Stimulated activated CD4-positive, alpha-beta T cell treated with anti-CD3 and anti-CD28 coated beads, Interleukin-4, amount 100 ng/mL, for 24 hours (primary cell): ENCODE data around the gene LHX6.

Source experiments
- DNase-seq: peaks from one replicate; pipeline ENCODE4 v3.0.0-alpha.2; 2020

Gene LHX6

DNA sequence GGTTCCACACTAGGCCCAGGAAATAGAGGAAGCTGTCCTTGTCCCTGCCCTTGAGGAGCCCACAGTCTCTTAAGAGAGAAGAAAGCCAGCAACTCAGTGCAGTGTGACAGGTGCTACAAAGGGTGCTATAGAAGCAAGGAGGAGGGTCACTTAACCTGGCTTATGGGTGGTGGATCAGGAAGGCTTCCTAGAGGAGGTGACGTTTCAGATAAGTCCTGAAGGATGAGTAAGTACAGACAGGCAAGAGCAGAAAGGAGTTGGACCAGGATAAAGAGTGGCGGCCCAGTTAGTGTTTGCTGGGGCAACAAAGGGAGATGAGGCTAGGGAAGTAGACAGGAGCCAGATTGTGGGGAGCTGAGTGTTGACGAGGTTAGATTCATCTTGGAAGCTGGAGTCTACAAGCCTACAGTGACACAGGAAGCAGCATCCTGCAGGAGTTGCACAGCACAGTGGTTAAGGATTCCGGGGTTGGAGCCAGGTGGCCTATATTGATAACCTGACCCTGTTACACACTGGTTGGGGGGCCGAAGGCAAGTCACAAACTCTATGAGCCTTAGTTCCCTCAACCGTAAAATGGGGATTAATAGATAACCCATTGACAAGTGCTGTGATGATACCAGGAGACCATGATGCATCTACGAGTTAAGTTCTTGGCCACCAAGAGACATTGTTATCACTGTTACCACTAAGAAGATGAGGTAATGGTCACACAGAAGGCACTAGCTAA, 5.4 kb upstream of the LHX6 start:
- no peak for DNase-seq

DNA sequence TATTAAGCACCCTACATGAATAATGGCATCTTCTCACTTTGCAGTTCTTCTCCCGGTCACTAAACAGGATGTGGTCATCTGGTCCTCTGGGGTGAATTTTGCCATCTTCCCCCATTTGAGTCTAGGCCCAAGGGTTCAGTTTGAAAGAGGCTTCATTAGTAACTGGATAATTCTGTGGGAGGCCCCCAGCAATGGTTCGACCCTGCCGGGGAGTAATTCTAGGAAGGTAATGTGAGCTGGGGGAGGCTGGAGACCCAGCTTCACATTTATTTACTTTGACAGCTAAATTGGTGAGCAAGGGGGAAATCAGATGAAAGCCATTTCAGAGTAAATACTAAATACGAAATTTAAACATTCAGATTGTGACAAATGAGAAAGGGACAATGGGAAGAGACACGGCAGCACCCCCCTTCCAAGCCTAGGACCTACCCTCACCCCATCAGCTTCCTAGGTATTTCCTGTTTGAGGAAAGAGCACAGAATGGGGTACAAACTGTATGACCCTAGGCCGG, 4.1 kb upstream of the LHX6 start:
- DNase-seq = no peak

DNA sequence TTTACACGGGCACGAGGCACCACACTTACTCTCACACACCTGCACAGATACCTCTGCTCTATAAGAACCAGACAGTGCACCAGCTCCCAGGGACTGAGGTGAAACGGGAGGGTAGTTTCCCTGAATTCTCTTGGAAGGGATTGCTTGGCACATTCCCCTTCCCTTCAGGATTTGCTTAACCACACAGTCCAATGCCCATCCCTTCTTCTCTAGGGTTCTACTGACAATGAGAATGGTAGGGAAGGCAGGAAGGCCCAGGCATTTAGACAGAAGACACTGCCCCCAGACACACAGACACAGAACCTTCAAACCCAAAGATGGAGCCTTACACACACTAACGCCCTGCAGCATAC, 704 bp upstream of the LHX6 start:
- no peak for DNase-seq

DNA sequence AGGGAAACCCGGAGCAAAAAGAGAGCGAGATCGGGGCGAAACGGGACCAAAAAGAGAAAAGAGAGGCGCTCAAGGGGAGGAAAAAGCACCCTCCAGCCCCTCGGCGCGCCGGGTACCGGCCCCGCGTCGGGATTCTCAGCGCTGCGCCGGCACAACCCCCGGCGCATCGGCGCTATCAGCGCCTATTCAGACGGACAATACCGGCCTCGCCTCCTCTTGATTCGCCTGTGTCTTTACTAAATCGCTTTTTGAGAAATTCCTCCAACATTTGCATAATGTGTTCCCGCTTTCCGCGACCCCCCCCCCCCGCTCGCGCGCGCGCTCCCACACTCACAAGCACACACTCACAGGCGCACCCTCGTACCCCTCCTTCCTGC, 578 bp downstream of the LHX6 start:
- DNase-seq = no peak

DNA sequence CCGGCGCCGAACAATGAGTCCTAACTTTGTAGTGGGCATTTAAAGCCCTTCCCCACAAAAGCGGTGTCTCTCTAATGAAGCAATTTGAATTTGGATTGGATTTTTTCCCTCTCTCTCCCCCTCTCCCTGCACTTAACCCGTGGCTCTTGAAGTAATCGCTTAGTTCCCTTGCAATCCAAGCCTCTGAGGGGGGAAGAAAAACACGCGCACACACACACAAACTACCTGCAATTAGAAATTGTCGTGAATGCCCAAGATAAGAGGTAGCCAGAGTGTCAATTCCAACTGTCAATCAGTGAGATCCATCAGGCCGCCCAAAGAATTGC, 1.2 kb downstream of the LHX6 start:
- DNase-seq = no peak

DNA sequence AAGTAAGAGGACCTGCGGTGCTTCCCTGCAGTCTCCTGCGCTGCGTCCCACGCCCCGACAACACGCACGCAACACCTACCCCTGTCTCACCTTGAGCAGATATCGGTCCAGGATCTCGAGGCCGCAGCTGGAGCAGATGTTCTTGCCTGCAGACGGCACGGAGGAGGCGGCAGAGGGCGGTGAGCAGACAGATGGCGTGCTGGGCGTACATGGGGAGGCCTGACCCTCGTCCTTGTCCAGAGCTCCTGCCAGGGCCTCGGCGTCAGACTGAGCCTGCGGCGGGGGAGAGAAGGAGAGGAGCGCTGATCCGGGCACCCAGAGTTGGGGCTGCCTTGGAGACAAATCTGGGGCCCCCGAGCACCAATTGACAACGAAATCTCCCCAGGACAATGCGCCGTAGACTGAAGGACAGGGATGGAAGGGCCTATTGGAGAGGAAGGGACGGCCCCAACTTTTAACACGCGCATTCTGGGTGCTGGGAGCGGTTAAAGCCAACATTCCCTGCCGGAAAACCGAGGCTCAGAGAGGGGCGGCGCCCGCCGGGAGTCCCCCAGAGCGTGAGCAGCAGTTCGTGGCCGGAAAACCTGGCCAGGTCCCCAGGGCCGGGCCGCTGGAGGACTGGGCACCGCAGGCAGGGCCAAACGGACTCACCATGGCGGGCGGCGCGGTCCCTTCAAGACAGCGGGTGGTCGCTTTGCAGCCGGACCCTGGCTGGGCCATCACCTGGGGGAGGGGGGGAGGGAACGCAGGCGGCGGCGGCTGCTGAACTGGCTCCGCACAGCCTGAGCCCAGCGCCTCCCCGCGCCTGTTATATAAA, 1.8 kb downstream of the LHX6 start:
- no peak for DNase-seq

DNA sequence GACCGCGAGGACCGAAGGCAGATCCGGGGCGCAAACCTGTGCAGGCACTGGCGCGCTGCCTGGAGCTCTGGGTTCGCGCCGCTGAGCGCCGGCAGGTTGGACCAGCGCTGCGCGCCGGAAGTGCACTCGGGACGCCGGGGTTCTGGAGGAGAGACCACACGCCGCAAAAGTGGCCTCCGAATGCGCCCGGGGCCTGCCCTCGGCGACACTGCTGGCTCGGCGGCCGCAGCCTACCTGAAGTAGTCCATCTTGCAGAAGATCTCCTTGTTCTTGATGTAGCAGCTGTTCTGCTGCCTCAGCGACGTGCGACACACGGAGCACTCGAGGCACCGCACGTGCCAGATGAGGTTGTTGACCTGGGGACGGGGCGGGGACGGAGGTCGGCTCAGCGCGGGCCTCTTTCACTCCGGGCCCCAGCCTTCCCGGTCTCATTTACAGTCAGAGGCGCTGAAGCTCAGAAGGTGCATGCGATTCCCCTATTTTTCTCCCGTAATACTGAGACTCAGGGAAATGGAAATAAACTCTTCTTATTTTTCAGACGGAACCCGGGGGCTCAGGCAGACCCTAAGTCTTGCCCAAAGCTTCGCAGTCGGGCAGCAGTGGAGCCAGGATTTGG, 2.5 kb downstream of the LHX6 start:
- DNase-seq = no peak

DNA sequence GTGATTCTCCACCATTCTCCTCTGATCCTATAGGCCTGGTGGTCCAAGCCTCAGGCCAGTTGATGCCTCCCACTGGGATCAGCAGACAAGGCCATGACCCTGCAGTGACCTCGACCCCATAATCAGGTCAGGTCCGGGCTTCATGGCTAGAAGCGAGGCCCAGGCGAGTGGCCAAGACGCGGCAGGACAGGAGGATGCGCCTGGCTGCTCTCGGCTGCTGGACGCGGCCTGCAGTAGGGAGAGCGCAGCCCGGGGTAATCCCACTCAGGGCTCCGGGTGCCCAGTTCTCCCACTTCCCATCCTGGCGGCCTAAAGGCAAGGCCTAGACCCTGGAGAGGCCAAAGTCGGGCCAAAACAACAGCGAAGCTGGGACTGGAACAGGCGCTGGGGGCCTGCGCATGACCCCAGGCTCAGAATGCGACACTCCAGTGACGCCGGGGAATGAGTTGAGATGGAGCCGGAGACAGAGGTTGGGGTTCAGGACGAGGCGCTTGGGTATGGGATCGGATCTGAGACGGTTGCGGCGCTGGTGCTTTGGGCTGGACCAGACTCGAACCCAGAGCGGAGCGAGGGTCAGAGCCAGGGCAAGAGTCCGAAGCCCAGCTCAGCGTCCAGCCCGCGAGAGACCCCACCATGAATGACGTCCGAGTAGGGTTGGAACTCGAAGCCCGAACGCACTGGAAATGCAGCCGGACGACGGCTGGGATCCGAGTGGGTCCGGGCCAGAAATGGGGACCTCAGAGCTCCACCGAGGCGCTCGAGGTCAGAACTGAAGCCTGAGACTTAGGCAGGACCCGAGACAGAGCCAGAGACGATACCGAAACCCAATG, 3.2 kb downstream of the LHX6 start:
- no peak for DNase-seq

DNA sequence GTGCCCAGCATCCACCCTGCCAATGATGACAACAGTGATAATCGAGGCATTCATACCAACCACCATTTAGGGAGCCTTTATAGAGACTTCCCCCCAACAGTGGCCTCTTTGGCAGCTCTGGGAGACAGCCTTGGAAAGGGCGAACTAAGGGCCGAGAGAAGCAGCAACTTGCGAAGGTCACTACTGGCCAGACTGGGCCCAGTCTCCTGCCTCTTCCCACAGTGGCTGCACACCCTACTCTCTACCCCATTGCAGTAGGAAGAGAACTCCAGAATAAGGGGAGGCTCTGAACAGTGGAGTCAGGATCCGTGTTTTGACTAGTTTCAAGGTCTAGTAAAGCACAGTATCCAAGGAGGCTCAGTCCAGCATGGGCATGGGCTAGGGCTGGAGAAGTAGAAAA, 5.3 kb downstream of the LHX6 start:
- DNase-seq = no peak

DNA sequence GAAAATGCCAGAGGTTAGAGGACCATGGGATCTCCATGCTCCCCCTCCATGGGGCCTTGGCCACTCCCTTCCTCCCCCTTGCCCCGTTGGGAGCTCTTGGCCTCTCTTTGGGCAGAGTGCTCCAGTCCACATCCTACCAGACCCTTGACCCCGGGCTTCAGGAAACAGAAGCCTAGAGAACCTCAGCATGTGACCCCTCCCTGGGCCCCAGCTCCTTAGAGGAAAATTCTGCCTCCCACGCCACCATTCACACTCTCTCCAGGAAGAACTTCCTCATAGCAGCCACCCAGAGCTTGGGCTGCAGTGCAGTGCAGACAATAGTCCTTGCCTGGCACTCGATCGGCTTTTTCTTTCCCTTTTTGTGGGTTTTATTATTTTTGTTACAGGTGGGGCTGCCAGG, 6.0 kb downstream of the LHX6 start:
- DNase-seq = no peak

DNA sequence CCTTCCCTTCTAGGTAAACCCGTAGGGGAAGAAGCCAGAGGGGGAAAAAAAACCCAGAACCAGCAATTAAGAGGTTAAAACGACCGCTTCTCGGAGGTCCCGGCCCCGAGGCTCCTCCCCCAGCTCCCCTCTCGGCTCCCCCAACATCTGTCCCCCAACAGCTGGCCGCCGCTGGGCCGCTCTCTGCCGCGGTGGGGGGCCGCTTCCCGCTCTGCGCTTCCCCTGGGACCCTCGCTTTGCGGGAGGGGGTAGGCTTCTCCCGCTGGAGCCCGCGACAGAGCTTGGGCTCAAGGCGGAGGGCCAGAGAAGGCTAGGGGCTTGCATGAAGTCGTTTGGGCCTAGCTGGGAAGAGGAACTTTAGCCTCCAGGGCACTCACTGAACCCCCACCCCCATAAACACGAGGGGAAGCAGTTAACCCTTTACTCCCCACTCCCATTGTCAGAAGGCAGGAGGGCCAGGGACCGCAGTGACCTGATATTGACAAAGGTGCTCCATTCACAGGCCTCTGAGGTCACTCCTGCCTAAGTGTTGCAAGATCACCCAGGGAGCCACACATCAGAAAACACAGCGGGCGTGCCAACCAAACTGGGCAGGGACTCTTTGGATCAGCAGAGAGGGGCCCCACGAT, 7.5 kb downstream of the LHX6 start:
- DNase-seq = no peak

DNA sequence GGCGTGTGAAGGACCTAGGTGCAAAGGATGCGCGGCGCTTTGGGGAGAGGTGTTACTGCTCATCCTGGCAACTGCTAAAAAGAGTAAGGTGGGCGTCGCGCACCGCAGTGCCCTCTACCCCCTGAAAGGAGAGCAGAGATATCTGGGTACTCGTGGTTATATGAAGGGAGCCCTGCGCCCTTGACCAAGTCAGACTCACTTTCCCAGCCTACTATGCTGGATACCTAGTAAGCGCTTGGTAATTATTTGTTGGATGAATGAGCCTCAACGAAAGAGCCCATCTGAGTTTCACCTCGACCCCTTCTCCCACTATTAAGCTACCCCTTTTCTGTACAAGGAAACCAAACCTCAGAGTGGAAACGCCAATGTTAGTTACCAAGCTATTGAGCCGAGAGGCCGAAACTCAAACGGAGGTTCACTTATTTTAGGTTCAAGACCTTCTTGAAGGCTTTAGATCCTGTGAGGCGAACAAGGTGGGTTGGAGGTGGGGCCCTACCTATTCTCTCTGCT, 8.0 kb downstream of the LHX6 start:
- no peak for DNase-seq

DNA sequence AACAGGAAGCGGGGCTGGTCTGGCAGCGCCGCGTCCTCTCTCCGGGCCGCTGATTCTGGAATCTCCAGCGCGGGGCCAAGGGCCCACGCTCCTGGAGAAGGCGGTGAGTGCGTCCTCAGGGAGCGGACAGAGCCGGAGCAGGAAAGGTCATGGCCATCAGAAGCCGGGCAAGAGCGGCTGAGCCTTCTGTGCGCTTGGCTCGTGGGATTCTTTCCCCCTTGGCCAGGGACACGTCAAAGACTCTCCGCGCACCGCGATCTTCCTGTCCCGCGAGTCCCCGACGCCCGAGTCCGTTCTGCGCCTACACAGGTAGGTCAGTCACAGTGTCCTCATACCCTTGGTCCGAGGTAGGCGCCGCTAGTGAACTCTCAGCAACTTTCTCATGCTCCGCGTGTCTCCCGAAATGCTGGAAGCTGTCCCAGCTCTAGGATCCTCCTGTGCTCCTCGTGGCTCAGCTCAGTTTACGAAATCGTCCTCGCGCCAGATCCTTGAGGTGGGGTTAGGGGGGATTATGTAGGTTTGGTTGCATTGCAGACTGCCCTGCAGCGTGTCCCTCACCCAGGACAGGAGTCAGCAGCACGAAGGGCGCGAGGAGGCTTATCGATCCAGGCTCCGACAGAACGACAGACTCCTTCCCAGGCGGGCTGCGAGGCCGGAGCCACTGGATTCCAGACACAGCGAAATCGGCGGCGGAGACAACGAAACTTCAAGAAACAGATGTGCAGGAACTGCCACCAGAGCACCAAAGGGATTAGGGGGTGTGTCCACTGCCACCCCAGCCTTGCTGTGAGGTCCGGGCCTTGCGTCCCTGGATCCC, 8.7 kb downstream of the LHX6 start:
- DNase-seq = no peak

DNA sequence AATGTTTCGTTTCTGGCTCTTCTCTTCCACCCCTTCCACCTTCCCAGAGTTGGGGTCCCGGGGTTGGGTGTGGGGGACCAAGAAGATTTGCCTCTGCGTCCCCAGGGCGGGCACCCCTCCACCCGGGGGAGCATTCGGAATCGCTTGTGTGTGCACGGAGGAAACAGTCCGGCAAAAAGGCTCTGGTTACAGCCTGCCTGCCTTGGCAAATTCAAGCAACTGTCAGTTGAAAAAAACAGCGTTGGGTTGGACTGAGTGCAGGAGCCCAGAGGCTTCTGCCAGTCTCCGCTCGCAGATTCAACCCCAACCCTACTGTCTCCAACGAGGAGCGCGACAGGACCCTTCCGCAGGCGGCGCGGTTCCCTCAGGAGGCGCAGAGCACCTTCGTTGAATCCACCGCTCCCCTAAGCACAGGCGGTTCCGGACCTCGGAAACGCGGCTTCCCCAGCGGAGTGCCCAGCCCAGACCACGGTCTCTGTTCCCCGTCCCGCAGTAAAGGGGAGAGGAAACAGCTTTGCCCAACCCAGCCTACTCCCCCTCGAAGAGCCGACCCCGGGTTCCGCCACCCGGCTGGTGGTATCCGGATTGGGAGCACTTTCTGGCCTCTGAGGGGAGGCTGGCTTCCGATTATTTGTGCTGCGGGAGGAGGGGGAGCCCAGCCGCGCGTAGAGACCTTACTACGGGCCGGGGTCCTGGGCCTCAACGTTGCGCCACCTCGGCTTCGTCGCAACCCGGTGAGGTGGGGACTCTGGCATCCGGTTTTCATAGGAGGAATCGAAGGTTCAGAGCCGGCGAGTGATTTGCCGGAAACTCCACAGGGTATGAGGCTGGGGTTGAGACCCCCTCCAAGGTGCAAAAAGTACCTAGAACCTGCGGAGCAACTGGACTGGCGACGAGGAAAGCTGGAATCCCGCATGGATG, 9.6 kb downstream of the LHX6 start:
- DNase-seq = no peak

DNA sequence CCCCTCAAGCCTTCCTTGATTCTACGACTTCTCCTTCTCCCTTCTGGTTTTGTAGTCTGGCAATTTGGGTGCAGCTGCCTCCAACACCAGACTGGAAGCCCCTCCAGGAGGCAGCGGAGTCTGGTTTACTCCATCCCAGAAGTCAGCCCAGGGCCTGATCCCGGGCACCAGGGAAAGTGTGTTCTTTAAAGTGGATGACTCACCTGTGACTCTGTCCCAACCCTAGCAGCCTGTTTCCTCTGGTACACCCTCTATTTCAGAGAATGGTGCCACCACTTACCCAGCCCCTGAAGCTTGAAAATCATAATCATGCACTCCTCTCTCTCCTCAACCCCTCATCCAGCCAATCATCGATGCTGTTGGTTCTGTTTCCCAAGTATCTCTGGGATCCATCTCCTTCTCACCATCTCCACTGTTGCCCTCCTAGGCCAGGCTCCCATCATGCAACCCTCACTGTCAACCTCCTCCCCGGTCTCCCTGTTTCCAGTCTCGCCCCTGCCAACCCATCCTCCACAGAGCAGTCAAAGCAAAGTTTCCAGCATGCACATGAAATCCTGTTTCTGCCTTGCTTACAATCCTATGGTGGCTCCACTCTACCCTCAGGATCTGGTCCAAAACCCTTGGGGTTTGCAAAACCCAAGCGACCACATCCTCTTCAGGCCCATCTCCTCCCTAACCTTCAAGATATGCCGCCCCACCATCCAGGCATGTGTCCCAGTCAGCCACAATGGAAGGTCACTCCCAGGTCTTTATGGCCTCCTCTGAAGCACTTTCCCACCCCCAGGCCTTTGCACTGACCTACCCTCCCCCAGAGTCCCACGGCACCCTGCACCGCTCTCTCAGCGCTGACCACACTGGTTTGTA, 10.5 kb downstream of the LHX6 start:
- no peak for DNase-seq

DNA sequence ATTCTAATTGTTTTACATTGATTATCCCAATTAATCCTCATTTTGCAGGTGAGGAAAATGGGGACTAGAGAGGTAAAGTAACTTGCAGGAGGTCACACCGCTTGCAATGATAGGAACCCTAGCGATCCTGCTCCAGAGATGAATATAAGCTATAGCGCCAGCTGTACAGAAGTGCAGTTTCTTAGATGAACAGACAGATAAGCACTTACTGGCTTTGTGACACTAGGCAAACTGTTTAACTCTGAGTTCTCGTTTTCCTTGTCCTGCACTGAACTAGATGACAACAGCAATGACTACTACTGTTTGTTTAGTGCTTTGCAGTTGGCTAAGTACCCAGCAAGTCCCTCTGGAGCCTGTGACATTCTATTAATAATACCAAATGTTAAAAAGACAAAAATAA, 11.1 kb downstream of the LHX6 start:
- DNase-seq = no peak

DNA sequence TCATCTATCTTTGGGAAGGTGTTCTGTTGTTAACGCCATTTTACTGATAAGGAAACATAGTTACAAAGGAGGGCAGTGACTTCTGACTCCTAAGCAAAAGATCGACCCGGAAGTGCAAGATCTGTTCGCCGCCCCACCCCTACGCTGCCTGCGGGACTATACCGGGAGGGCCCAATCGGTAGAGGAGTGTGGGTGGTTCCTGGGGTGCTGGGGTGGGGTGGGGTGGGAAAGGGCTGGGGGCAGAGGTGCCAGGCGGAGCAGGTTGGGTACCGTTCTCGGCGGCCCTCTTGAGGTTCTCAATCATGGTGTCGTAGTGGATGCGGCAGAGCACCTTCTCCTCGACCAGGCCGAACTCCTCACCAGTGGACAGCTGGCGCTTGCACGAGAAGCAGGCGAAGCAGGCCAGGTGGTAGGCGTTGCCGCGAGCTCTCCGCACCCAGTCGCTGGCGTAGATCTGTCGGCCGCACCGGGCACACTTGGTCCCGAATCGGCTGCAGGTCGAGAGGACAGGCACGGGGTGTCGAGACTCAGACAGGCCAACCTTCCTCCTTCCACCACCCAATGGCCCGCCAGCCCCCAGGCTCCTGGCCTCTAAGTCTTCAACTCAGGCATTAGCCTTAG, 11.8 kb downstream of the LHX6 start:
- no peak for DNase-seq

DNA sequence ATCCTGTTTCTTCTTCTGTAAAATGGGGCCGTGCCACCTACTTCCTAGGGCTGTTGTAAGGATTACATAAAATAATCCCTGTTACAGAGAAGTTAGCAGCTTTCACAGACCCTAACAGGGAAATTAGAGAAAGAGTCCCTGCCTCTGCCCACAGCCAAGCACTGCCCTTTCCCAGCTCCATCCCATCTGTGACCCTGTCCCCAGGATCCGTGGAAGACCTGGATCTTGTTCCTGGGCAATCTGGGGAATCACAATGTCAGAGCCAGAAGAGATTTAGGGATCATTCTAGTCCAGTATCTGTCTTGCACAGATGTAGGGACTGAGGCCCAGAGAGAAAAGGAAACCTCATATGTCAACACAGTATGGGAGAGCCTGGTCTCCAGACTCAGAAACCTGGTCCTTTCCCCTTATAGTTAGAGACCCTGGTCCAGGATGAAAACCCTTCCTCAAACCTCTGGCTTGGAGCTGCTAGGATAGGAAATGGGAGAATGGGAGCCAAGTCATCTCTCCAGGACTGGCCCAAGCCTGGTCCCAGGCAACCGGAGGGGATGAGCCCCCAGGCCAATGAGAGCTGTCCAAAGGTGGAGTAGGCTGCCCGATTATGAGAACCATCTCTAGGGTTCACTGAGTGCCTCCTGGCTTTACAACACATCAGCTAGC, 12.5 kb downstream of the LHX6 start:
- DNase-seq = no peak

DNA sequence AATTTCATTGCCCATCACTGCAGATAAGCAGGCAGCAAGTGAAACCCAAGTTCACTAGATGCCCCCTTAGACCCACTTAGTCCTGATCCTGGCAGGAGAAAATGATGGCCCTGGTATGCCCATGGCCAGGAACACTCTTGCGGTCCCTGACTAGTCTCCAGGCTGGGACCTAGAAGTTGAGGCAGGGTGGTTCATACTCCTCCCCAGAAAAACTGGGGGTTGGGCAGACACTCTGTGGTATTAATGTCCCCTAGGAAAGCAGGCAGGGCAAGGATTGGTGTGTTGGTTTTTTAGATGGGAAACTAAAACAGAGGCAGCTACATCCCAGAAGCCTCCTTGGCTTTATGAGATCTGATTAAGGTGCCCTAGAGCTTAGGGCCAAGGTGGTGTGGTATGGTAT, 13.1 kb downstream of the LHX6 start:
- DNase-seq = no peak
